ENCODE measurements around the gene SPTBN1.

SPTBN1 gene

DNA sequence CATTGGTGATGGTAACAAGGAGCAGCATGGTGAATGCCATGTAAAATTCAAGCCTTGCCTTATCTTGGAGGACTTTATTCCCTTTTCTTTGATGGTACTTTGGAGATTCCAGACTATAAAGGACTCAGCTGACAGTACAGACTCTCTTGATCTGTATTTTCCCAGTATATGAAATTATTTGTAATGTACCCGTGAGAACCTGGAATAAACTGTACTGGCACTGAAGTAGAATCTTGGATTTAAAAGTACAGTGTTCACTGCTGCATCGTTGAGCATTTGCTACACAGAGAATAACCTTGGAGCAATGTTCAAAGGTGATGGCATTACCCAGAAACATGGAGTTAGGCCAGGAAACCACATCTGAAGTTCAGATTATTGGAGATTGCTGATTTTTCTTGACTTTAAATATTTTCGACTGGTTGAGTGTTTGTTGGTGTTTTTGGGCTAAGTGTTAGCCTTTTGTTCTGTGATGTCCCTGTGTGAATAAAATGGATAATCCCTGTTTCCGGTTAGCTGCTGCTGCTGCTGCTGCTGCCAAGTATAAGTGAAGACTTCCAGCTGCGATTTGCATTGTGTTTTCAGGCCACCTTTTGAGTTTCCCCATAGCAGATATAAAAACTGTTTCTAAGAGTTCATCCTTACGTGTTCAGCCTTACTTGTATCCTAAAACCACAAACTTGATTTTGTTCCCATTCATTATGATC lies 122.0 kb downstream of the SPTBN1 start:
- TF ChIP-seq, protein P1, sequence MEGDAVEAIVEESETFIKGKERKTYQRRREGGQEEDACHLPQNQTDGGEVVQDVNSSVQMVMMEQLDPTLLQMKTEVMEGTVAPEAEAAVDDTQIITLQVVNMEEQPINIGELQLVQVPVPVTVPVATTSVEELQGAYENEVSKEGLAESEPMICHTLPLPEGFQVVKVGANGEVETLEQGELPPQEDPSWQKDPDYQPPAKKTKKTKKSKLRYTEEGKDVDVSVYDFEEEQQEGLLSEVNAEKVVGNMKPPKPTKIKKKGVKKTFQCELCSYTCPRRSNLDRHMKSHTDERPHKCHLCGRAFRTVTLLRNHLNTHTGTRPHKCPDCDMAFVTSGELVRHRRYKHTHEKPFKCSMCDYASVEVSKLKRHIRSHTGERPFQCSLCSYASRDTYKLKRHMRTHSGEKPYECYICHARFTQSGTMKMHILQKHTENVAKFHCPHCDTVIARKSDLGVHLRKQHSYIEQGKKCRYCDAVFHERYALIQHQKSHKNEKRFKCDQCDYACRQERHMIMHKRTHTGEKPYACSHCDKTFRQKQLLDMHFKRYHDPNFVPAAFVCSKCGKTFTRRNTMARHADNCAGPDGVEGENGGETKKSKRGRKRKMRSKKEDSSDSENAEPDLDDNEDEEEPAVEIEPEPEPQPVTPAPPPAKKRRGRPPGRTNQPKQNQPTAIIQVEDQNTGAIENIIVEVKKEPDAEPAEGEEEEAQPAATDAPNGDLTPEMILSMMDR (IDR thresholded peaks at IDR 0.05; ENCODE audit: low read depth, low read length) = no peak
- H3K4me3 ChIP-seq (ENCODE audit: low read depth, low read length) = no peak overlapping the region

DNA sequence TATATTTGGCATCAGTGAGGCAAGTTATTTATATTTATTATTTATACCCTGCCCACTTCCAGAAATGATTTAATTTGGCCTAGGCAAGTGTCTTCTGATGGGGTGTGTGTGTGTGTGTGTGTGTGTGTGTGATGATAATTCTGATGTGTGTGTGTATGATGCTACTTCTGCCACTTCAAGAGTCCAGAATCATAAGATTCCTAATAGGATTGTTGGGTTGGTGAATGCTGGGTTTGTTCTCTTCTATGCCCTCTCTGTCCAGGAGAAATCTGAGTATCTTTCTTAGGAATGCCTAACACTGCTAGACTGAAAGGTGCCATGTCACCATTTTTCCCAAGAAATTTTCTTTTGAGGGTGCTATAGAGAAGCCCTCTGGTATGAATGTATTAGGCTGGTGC lies 122.5 kb downstream of the SPTBN1 start:
- H3K4me3 ChIP-seq (ENCODE audit: low read depth, low read length) = no peak overlapping the region
- TF ChIP-seq, protein P1 (IDR thresholded peaks at IDR 0.05; ENCODE audit: low read depth, low read length) = no peak

DNA sequence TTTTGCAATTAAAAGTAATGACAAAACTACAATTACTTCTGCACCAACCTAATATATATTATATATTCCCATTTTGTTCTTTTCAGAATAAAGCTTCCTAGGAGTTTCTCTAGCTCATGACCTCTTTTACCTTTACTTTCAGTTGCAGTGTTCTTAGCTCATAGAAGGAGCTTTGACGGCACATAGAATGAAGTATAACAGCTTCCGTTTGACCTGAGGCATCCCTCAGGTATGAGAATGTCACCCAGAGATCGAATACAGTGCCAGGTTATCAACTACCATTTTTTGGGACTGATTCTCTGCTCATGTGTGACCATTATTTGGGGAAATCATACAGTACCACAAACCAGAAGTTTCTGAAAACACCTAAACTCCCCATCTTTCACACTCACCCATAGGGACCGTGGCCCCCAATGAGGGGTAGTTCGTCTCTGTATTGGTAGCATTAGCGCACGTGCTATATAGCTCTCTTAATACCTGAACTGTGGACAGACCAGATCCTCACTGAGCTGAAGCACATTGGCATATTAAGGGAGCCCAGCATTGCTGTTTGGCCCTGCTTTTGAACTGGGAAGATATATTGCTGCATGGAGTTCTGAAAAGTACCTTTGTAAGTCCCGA lies 123.0 kb downstream of the SPTBN1 start:
- no peak overlapping the region for H3K4me3 ChIP-seq (ENCODE audit: low read depth, low read length)
- TF ChIP-seq, protein P1 (IDR thresholded peaks at IDR 0.05; ENCODE audit: low read depth, low read length) = no peak

DNA sequence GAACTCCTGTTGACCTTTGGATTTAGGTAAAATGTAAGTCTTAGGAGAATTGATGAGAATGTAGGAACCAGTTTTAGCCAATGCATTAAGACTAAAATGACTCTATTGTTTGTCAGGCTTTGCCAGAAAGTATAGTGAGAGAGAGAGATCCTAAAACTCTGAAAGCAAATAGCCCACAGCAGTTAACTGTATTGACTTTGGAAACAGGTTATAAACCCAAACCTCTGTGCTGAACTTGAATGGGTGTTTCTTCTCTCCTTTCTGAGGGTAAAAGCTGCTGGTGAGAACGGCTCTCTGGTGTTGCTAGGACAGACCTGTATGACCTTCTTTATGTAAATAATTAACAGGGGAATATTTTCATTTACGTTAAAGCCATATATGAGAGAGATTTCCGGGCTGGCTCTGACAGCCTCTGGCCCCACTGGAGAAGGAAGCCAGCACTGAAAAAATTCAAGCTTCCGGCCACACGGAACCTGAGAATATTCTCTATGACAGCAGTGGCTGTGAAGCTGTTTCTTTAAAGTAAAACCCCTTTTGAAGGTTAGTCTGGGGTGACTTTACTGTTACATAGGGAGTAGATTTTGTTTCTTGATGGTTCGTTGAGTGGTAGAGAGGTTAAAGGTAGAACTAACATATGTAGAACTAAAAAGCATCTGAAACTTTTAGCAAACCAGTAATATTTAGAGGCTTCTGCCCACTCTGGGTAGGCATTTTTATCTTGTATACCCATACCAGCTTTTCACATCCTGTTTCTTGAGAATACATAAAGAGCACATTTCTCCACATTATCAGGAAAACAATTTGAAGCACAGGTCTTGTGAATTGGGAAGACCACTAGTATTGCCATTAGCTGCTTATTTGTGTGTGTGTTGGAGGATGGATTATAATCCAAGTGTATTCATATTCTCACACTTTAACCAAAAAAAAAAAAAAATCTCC lies 123.8 kb downstream of the SPTBN1 start:
- H3K4me3 ChIP-seq (ENCODE audit: low read depth, low read length) = no peak overlapping the region
- TF ChIP-seq, protein P1 (IDR thresholded peaks at IDR 0.05; ENCODE audit: low read depth, low read length) = no peak

DNA sequence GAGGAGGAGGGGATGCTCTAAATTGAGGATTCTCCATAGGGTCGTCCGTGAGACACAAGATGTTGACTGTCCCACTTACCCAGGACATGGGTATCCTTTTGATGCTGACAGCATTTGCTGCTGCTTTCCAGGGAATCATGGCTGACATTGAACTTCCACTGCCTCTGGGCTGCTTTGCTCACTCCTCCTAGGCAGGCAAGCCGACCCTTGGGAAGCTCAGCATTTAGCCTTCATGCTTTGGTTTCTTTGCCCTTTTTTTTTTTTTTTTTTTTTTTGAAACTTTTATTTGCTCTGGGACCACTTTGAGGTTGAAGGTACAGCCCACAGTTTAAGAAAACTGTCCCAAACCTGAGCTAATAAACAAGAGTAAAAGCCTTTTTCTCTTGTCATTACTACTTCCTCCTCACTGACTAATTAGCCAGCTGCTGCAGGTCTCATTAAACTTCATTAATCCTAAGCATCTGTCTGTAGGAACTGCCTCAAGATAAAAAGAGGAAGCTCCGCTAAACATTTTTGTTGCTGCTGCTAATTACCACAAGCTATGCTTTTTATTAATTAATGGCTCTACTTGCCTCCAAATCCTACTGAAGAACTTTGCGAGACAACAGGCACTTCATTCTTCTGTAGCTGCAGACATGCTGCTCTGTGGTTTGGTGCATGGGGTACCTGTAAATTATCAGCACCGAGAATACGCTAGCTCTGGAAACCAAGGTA lies 125.4 kb downstream of the SPTBN1 start:
- no peak overlapping the region for H3K4me3 ChIP-seq (ENCODE audit: low read depth, low read length)
- TF ChIP-seq, protein P1 (IDR thresholded peaks at IDR 0.05; ENCODE audit: low read depth, low read length) = no peak

DNA sequence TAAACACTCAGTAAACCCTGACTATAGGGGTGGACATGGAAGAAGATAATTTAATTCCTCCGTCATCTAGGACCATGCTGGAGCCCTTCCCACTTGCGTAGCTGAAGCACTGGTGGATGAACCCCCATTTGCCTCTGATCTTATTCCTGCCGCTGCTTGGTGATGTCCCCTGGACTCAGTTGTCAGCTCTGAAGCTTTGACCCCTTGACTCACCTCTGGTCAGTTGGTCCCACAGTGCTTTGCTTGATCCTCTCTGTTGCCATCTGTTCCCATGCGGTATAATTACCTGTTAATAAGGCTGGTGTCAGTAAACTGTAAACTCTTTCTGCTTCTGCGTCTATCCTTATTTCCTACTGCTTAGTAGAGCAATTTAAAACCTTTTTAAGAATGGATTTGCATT lies 126.9 kb downstream of the SPTBN1 start:
- TF ChIP-seq, protein P1 (IDR thresholded peaks at IDR 0.05; ENCODE audit: low read depth, low read length) = no peak
- no peak overlapping the region for H3K4me3 ChIP-seq (ENCODE audit: low read depth, low read length)

All from WI38 (cell line).